OCI-LY1 (cell line): ENCODE measurements around the gene ADAT1.

Experiments
- H2AFZ ChIP-seq: fragments of 200-600 bp; sonication (generic), shearing (Covaris generic); 2 replicates; pipeline ENCODE4 v1.6.0; 2014; ENCODE audit warnings: antibody characterized with exemption, mild to moderate bottlenecking, low read length
- H3F3A ChIP-seq: fragments of 200-600 bp; sonication (generic), shearing (Covaris generic); 2 replicates; pipeline ENCODE4 v1.6.0; 2014; ENCODE audit warnings: mild to moderate bottlenecking, antibody characterized with exemption, low read length, moderate library complexity; ENCODE audit not compliant: insufficient read depth
- H3K27ac ChIP-seq: fragments of 200-600 bp; sonication (generic); 2 replicates; pipeline ENCODE4 v1.5.1; 2014; ENCODE audit warnings: low read length, mixed run types, mild to moderate bottlenecking, low read depth; ENCODE audit not compliant: poor library complexity, severe bottlenecking
- H3K27me3 ChIP-seq: fragments of 200-600 bp; sonication (generic); 2 replicates; pipeline ENCODE4 v1.6.0; 2014; ENCODE audit warnings: antibody characterized with exemption, mild to moderate bottlenecking, low read length, moderate library complexity; ENCODE audit not compliant: insufficient read depth
- H3K36me3 ChIP-seq: fragments of 200-600 bp; sonication (generic); 2 replicates; pipeline ENCODE4 v1.6.1; 2014; ENCODE audit warnings: mild to moderate bottlenecking, antibody characterized with exemption, low read length, moderate library complexity, mixed read lengths; ENCODE audit not compliant: insufficient read depth
- H3K4me1 ChIP-seq: fragments of 200-600 bp; sonication (generic); 2 replicates; pipeline ENCODE4 v1.5.1; 2014; ENCODE audit warnings: mild to moderate bottlenecking, low read length, moderate library complexity; ENCODE audit not compliant: insufficient read depth, severe bottlenecking
- H3K4me2 ChIP-seq: fragments of 200-600 bp; sonication (generic), shearing (Covaris generic); 2 replicates; pipeline ENCODE4 v1.6.1; 2014; ENCODE audit warnings: low read length
- H3K4me3 ChIP-seq: fragments of 200-600 bp; sonication (generic); 2 replicates; pipeline ENCODE4 v1.5.1; 2014; ENCODE audit warnings: low read length, low read depth, mild to moderate bottlenecking, mixed read lengths; ENCODE audit not compliant: poor library complexity, severe bottlenecking
- H3K79me2 ChIP-seq: fragments of 200-600 bp; shearing (Covaris generic); 2 replicates; pipeline ENCODE4 v1.6.1; 2016; ENCODE audit warnings: mixed run types, low read length, mixed read lengths; ENCODE audit not compliant: insufficient read depth
- H3K9ac ChIP-seq: fragments of 200-600 bp; sonication (generic), shearing (Covaris generic); 2 replicates; pipeline ENCODE4 v1.6.1; 2014; ENCODE audit warnings: mild to moderate bottlenecking, low read length, mixed read lengths
- H3K9me2 ChIP-seq: fragments of 200-600 bp; sonication (generic), shearing (Covaris generic); 2 replicates; pipeline ENCODE4 v1.6.1; 2014; ENCODE audit warnings: low read depth, mild to moderate bottlenecking, low read length, mixed read lengths
- H3K9me3 ChIP-seq: fragments of 200-600 bp; shearing (Covaris generic); 2 replicates; pipeline ENCODE4 v1.6.1; 2014; ENCODE audit warnings: low read length, mixed read lengths
- H4K20me1 ChIP-seq: fragments of 200-600 bp; sonication (generic), shearing (Covaris generic); 2 replicates; pipeline ENCODE4 v1.6.0; 2016; ENCODE audit warnings: mild to moderate bottlenecking, low read length; ENCODE audit not compliant: insufficient read depth
- CTCF ChIP-seq: fragments of 200-600 bp; sonication (generic), shearing (Covaris generic); IDR thresholded peaks from 2 replicates; pipeline ENCODE4 v1.5.1; 2017; ENCODE audit warnings: mild to moderate bottlenecking, antibody characterized with exemption, low read length, moderate library complexity, mixed read lengths
- EZH2 ChIP-seq: fragments of 200-600 bp; sonication (generic), shearing (Covaris generic); IDR thresholded peaks from 2 replicates; pipeline ENCODE4 v1.8.0; 2017; ENCODE audit warnings: borderline replicate concordance, mixed run types, mild to moderate bottlenecking, antibody characterized with exemption, low read length, moderate library complexity, mixed read lengths

ADAT1 gene

GRCh38 chr16:75618780-75619179, 4.3 kb downstream of the ADAT1 start:
- H3K4me3 ChIP-seq: no peak overlapping the region
- H3F3A ChIP-seq: no peaks in the 10 kb centered on the region
- H3K4me1 ChIP-seq: peaks cover 23% of the 10 kb centered on the region
- no peak overlapping the region for H3K9ac ChIP-seq
- no peak overlapping the region for H3K4me2 ChIP-seq
- no peaks in the 10 kb centered on the region for H3K9me3 ChIP-seq
- H3K27ac ChIP-seq: no peak overlapping the region
- no peaks in the 10 kb centered on the region for H3K9me2 ChIP-seq
- TF ChIP-seq CTCF: no peak
- TF ChIP-seq EZH2: no peak
- H3K27me3 ChIP-seq: no peaks in the 10 kb centered on the region
- peaks cover 6% of the 10 kb centered on the region; the same call in 1 of the 2 replicates for H3K79me2 ChIP-seq
- H3K36me3 ChIP-seq: peaks cover 66% of the 10 kb centered on the region
- no peaks in the 10 kb centered on the region for H4K20me1 ChIP-seq
- H2AFZ ChIP-seq: no peak overlapping the region

GRCh38 chr16:75617121-75617520, 6.0 kb downstream of the ADAT1 start:
- Histone ChIP-seq H3K36me3 (peaks cover 83% of the 10 kb centered on the region), H3K9ac (no peak overlapping the region), H3K4me3 (no peak overlapping the region)

GRCh38 chr16:75616521-75617010, 6.5 kb downstream of the ADAT1 start:
- TF ChIP-seq CTCF (no peak), EZH2 (no peak)
- peaks cover 88% of the 10 kb centered on the region for H3K36me3 ChIP-seq

More at GRCh38 chr16:75617121-75617520, 6.0 kb downstream of the ADAT1 start:
- H3F3A ChIP-seq: no peaks in the 10 kb centered on the region
- H3K27me3 ChIP-seq: no peaks in the 10 kb centered on the region
- no peaks in the 10 kb centered on the region for H3K79me2 ChIP-seq
- H3K27ac ChIP-seq: no peak overlapping the region
- H4K20me1 ChIP-seq: no peaks in the 10 kb centered on the region
- H3K9me2 ChIP-seq: no peaks in the 10 kb centered on the region
- H3K9me3 ChIP-seq: no peaks in the 10 kb centered on the region
- no peak overlapping the region for H3K4me2 ChIP-seq
- H2AFZ ChIP-seq: no peak overlapping the region
- no peak for TF ChIP-seq EZH2
- H3K4me1 ChIP-seq: peaks cover 15% of the 10 kb centered on the region

GRCh38 chr16:75615619-75616018, 7.5 kb downstream of the ADAT1 start:
- Histone ChIP-seq H3K9me2 (no peaks in the 10 kb centered on the region), H3K9ac (no peak overlapping the region), H3K27ac (no peak overlapping the region), H3K36me3 (peaks cover 98% of the 10 kb centered on the region), H3K9me3 (no peaks in the 10 kb centered on the region), H2AFZ (no peak overlapping the region), H3K4me3 (no peak overlapping the region), H3F3A (no peaks in the 10 kb centered on the region), H3K27me3 (no peaks in the 10 kb centered on the region), H3K79me2 (no peaks in the 10 kb centered on the region), H3K4me2 (no peak overlapping the region), H3K4me1 (no peaks in the 10 kb centered on the region), H4K20me1 (no peaks in the 10 kb centered on the region)
- TF ChIP-seq EZH2: no peak
- TF ChIP-seq CTCF: no peak

More at GRCh38 chr16:75616521-75617010, 6.5 kb downstream of the ADAT1 start:
- no peaks in the 10 kb centered on the region for H4K20me1 ChIP-seq
- no peak overlapping the region for H3K4me3 ChIP-seq
- H3K4me1 ChIP-seq: peaks cover 9% of the 10 kb centered on the region
- no peak overlapping the region for H2AFZ ChIP-seq
- no peaks in the 10 kb centered on the region for H3K79me2 ChIP-seq
- H3K27ac ChIP-seq: no peak overlapping the region
- H3K27me3 ChIP-seq: no peaks in the 10 kb centered on the region
- no peaks in the 10 kb centered on the region for H3K9me3 ChIP-seq
- no peaks in the 10 kb centered on the region for H3F3A ChIP-seq
- no peak overlapping the region for H3K9ac ChIP-seq
- no peaks in the 10 kb centered on the region for H3K9me2 ChIP-seq
- H3K4me2 ChIP-seq: no peak overlapping the region
